RWPE2 (cell line): Measurements from ENCODE around the gene OR2AE1.

Experiments used
- ATAC-seq: fragments of 200-7000 bp; cut with Tn5 transposase; 3 replicates; pipeline ENCODE4 v1.9.1; 2021; ENCODE audit warnings: low read depth
- DNase-seq: peaks from one replicate; pipeline ENCODE4 v3.0.0-alpha.2; 2020; ENCODE audit warnings: low spot score
- H3K27ac ChIP-seq: fragments of 450-650 bp; 2 replicates; pipeline ENCODE4 v1.5.1; 2017; ENCODE audit warnings: mild to moderate bottlenecking; ENCODE audit not compliant: poor library complexity, severe bottlenecking
- H3K27me3 ChIP-seq: fragments of 250-450 bp; sonication (Bioruptor Pico); 2 replicates; pipeline ENCODE4 v1.5.1; 2021; ENCODE audit warnings: mild to moderate bottlenecking, moderate library complexity; ENCODE audit not compliant: insufficient read depth, poor library complexity, severe bottlenecking
- H3K36me3 ChIP-seq: fragments of 250-450 bp; sonication (Bioruptor Pico); 2 replicates; pipeline ENCODE4 v1.5.1; 2020; ENCODE audit warnings: low read depth, mild to moderate bottlenecking, moderate library complexity
- H3K4me1 ChIP-seq: fragments of 250-450 bp; sonication (Bioruptor Pico); 2 replicates; pipeline ENCODE4 v1.5.1; 2021; ENCODE audit warnings: mild to moderate bottlenecking, moderate library complexity; ENCODE audit not compliant: insufficient read depth, poor library complexity, severe bottlenecking
- H3K4me3 ChIP-seq: fragments of 250-450 bp; sonication (Bioruptor Pico); 2 replicates; pipeline ENCODE4 v1.5.1; 2021; ENCODE audit warnings: mild to moderate bottlenecking, moderate library complexity; ENCODE audit not compliant: severe bottlenecking
- H3K9me3 ChIP-seq: fragments of 250-450 bp; sonication (Bioruptor Pico); 2 replicates; pipeline ENCODE4 v1.5.1; 2021; ENCODE audit warnings: mild to moderate bottlenecking, moderate library complexity; ENCODE audit not compliant: severe bottlenecking
- CTCF ChIP-seq: fragments of 450-650 bp; IDR thresholded peaks from one replicate; pipeline ENCODE4 v1.5.1; 2017; ENCODE audit warnings: mild to moderate bottlenecking, moderate library complexity; ENCODE audit not compliant: poor library complexity, severe bottlenecking

The OR2AE1 gene

DNA sequence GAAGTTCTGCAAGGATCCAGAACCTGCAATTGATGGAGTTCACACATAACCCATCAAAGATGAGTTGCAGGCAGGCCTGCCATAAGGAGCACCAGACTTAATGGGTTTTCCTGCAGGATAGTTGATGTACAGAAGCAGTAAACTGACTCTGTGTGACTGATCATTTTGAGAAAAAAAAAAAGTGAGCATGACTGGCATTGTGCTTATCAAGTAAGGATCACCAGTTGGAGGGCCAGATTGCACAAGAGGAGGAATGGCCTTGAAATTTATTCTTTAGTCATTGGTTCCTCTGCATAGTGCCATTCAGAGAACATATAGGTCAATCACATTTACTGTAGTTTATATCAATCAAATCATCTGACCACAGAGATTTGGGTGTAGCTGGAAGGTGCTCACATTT, 45.2 kb downstream of the OR2AE1 start:
- H3K36me3 ChIP-seq = no peaks in the 10 kb centered on the region
- no peak overlapping the region for H3K4me3 ChIP-seq
- H3K9me3 ChIP-seq = no peaks in the 10 kb centered on the region
- ATAC-seq (no peak), DNase-seq (no peak)
- H3K27me3 ChIP-seq = no peaks in the 10 kb centered on the region
- no peaks in the 10 kb centered on the region for H3K4me1 ChIP-seq
- no peak for TF ChIP-seq CTCF
- H3K27ac ChIP-seq = no peak overlapping the region

DNA sequence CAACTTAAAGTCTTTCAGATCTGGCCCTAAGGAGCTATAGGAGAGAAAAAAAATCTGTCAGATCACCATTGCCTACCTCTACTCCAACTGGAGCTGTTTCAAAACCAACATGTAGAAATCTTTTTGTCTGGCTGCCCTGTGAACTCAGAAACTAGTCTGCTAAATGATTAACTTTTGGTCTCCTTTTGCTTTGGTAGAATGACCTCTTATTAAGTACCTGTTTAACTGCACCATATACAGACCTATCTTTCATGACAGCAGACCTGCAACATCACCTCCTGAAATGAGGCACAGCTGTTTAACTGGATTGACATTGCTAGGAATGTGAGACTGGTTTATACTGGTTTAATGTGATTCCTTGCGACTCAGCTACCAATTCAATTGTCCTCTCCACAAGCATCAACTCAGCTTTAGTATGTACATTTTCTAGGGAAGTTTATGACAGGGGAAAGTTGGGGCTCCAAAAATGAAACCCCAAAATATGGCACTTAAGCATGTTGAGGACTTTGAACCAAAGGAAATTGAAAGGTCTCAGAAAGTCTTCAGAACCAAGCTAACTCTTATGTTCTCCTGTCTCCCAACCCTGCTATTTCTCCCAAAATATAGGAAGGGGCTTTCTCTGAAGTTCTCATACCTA, 47.2 kb downstream of the OR2AE1 start:
- TF ChIP-seq CTCF = no peak
- no peak overlapping the region for H3K27ac ChIP-seq
- H3K9me3 ChIP-seq = no peaks in the 10 kb centered on the region
- no peak for ATAC-seq
- no peaks in the 10 kb centered on the region for H3K4me1 ChIP-seq
- no peak for DNase-seq
- no peaks in the 10 kb centered on the region for H3K27me3 ChIP-seq
- no peaks in the 10 kb centered on the region for H3K36me3 ChIP-seq
- H3K4me3 ChIP-seq = no peak overlapping the region

GRCh38 chr7:99828811-99829210, 48.0 kb downstream of the OR2AE1 start:
- no peaks in the 10 kb centered on the region for H3K36me3 ChIP-seq
- no peak for TF ChIP-seq CTCF
- H3K4me1 ChIP-seq = no peaks in the 10 kb centered on the region
- DNase-seq (no peak), ATAC-seq (no peak)
- H3K27me3 ChIP-seq = no peaks in the 10 kb centered on the region
- H3K27ac ChIP-seq = no peak overlapping the region
- no peaks in the 10 kb centered on the region for H3K9me3 ChIP-seq
- H3K4me3 ChIP-seq = no peak overlapping the region

DNA sequence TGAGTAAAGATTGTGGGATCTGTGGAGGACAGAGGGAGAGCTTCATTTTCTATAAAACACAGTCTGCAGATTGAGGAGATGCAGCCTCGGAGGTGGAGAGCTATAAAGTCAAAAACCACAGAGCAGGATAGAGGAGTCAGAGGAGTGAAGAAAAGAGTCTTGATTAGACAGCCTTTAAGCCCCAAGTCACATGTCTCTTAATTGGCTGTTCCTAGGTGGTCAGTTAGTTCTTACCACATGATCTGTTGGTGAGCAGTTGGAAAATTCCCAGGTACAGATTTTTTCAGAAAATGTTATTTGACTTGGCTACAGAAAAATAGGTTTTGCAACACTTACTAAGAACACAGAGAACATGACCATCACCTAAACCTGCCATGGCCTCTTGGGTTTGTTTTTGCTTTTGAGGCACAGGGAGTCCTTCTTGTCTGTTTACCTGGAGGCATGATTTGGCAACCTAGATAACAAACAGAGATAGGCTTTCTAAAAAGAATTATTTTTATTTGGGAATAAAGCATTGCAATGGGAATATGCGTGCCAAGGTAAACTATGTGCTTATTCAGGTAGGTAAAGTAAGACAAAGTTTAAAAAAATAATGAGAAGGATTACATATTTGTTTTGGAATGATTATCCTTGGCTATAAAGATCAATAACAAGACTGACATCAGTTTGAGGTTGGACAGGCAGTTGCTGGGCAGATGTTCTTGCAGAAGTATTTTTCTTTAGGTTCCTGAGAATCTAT, 49.6 kb downstream of the OR2AE1 start:
- no peaks in the 10 kb centered on the region for H3K9me3 ChIP-seq
- H3K4me1 ChIP-seq = no peaks in the 10 kb centered on the region
- no peaks in the 10 kb centered on the region for H3K36me3 ChIP-seq
- DNase-seq (no peak), ATAC-seq (peak; percentile 23; the same call in 2 of the 3 replicates)
- H3K27me3 ChIP-seq = no peaks in the 10 kb centered on the region
- no peak overlapping the region for H3K4me3 ChIP-seq
- no peak for TF ChIP-seq CTCF
- no peak overlapping the region for H3K27ac ChIP-seq
